Effector memory CD4-positive, alpha-beta T cell (primary cell): ENCODE data around the gene CACNA1D.

ENCODE experiments used
- DNase-seq, 3 donors: peaks; one replicate each; pipeline ENCODE4 v3.0.0-alpha.2; 2020
- H3K27ac ChIP-seq: 2 replicates; pipeline ENCODE4 v1.7.0; 2013; ENCODE audit warnings: mild to moderate bottlenecking, low read length, moderate library complexity; ENCODE audit not compliant: insufficient read depth, poor library complexity, severe bottlenecking
- H3K27me3 ChIP-seq: replicated peaks from 2 replicates; pipeline ENCODE4 v1.7.0; 2013; ENCODE audit warnings: mild to moderate bottlenecking, low read length; ENCODE audit not compliant: insufficient read depth, control insufficient read depth, poor library complexity, severe bottlenecking
- H3K36me3 ChIP-seq: 2 replicates; pipeline ENCODE4 v1.7.0; 2013; ENCODE audit warnings: mild to moderate bottlenecking, low read length, moderate library complexity; ENCODE audit not compliant: control insufficient read depth, insufficient read depth
- H3K4me1 ChIP-seq: 2 replicates; pipeline ENCODE4 v1.7.0; 2013; ENCODE audit warnings: low read length, mild to moderate bottlenecking; ENCODE audit not compliant: control insufficient read depth, insufficient read depth, poor library complexity, severe bottlenecking
- H3K4me3 ChIP-seq: 2 replicates; pipeline ENCODE4 v1.7.0; 2013; ENCODE audit warnings: low read length, low read depth, mild to moderate bottlenecking; ENCODE audit not compliant: insufficient read depth, poor library complexity, severe bottlenecking
- H3K9me3 ChIP-seq: 2 replicates; pipeline ENCODE4 v1.7.0; 2013; ENCODE audit warnings: mild to moderate bottlenecking, low read length, moderate library complexity; ENCODE audit not compliant: control insufficient read depth

The CACNA1D gene

GRCh38 chr3:53802256-53802880 is 308.0 kb downstream of the CACNA1D start:
- no peaks in the 10 kb centered on the region for H3K27me3 ChIP-seq
- no peaks in the 10 kb centered on the region for H3K9me3 ChIP-seq
- no peak overlapping the region for H3K27ac ChIP-seq
- no peak overlapping the region for H3K4me3 ChIP-seq
- DNase-seq = no peak
- H3K36me3 ChIP-seq = no peaks in the 10 kb centered on the region
- H3K4me1 ChIP-seq = no peaks in the 10 kb centered on the region

GRCh38 chr3:53803124-53803815 is 308.9 kb downstream of the CACNA1D start:
- H3K27me3 ChIP-seq = no peaks in the 10 kb centered on the region
- H3K27ac ChIP-seq = no peak overlapping the region
- DNase-seq = no peak
- no peaks in the 10 kb centered on the region for H3K4me1 ChIP-seq
- no peak overlapping the region for H3K4me3 ChIP-seq
- H3K36me3 ChIP-seq = no peaks in the 10 kb centered on the region
- H3K9me3 ChIP-seq = no peaks in the 10 kb centered on the region

GRCh38 chr3:53803816-53804695 is 309.6 kb downstream of the CACNA1D start:
- no peak overlapping the region for H3K27ac ChIP-seq
- no peak overlapping the region for H3K4me3 ChIP-seq
- DNase-seq = no peak
- H3K36me3 ChIP-seq = no peaks in the 10 kb centered on the region
- no peaks in the 10 kb centered on the region for H3K4me1 ChIP-seq
- H3K27me3 ChIP-seq = no peaks in the 10 kb centered on the region
- H3K9me3 ChIP-seq = no peaks in the 10 kb centered on the region

GRCh38 chr3:53804697-53805462 is 310.5 kb downstream of the CACNA1D start:
- H3K27ac ChIP-seq = no peak overlapping the region
- DNase-seq = no peak
- no peaks in the 10 kb centered on the region for H3K9me3 ChIP-seq
- no peaks in the 10 kb centered on the region for H3K4me1 ChIP-seq
- no peaks in the 10 kb centered on the region for H3K27me3 ChIP-seq
- no peaks in the 10 kb centered on the region for H3K36me3 ChIP-seq
- H3K4me3 ChIP-seq = no peak overlapping the region

- no peak for DNase-seq
- H3K36me3 ChIP-seq = no peaks in the 10 kb centered on the region
- H3K4me1 ChIP-seq = no peaks in the 10 kb centered on the region
- no peak overlapping the region for H3K27ac ChIP-seq
- H3K27me3 ChIP-seq = no peaks in the 10 kb centered on the region
- H3K9me3 ChIP-seq = no peaks in the 10 kb centered on the region
- H3K4me3 ChIP-seq = no peak overlapping the region
Observed at GRCh38 chr3:53805463-53806159, 311.2 kb downstream of the CACNA1D start.

GRCh38 chr3:53806182-53807116 is 312.0 kb downstream of the CACNA1D start:
- no peak overlapping the region for H3K27ac ChIP-seq
- H3K27me3 ChIP-seq = no peaks in the 10 kb centered on the region
- no peaks in the 10 kb centered on the region for H3K4me1 ChIP-seq
- no peaks in the 10 kb centered on the region for H3K9me3 ChIP-seq
- H3K4me3 ChIP-seq = no peak overlapping the region
- no peaks in the 10 kb centered on the region for H3K36me3 ChIP-seq
- DNase-seq = no peak

- Histone ChIP-seq H3K4me3 (no peak overlapping the region), H3K27me3 (no peaks in the 10 kb centered on the region), H3K27ac (no peak overlapping the region), H3K9me3 (no peaks in the 10 kb centered on the region), H3K36me3 (no peaks in the 10 kb centered on the region), H3K4me1 (no peaks in the 10 kb centered on the region)
- DNase-seq = no peak
Observed at GRCh38 chr3:53807117-53807810, 312.9 kb downstream of the CACNA1D start.

GRCh38 chr3:53808496-53808895 is 314.1 kb downstream of the CACNA1D start:
- Histone ChIP-seq H3K27ac (no peak overlapping the region), H3K4me1 (no peaks in the 10 kb centered on the region), H3K27me3 (no peaks in the 10 kb centered on the region), H3K4me3 (no peak overlapping the region), H3K9me3 (no peaks in the 10 kb centered on the region), H3K36me3 (no peaks in the 10 kb centered on the region)
- DNase-seq = no peak
